Naive B cell (primary cell): ENCODE data around the gene BCL7A. TPM values are rescaled to one million over a fixed set of nuclear protein-coding genes. Genes with fewer than 3 reads are reported as not detected.
"Not testable (repeated sequence)": the region's sequence is repeated elsewhere in the genome, so short reads cannot be mapped to it uniquely, and the experiment has no call there.

ENCODE experiments used
- ATAC-seq, 2 donors: fragments of 150-1000 bp; cut with Tn5 transposase; 2 replicates each; pipeline ENCODE4 v1.10.0; 2021; ENCODE audit warnings: low read depth in 2 of 2, mild to moderate bottlenecking in 2 of 2, moderate library complexity in 2 of 2
- DNase-seq: peaks from one replicate; pipeline ENCODE4 v3.0.0; 2022
- H3K27ac Mint-ChIP-seq, 6 donors: one replicate each; pipeline ENCODE4 v1.8.0; 2020 to 2022; ENCODE audit warnings: mild to moderate bottlenecking in 6 of 6, mixed read lengths in 6 of 6, moderate library complexity in 5 of 6, inconsistent platforms in 2 of 6
- H3K27me3 Mint-ChIP-seq, 3 donors: one replicate each; pipeline ENCODE4 v1.8.0; 2021 to 2022; ENCODE audit warnings: mixed read lengths in 3 of 3, mild to moderate bottlenecking in 1 of 3
- H3K36me3 Mint-ChIP-seq, 2 donors: one replicate each; pipeline ENCODE4 v1.8.0; 2020 to 2022; ENCODE audit warnings: mixed read lengths in 2 of 2, inconsistent platforms in 1 of 2, mild to moderate bottlenecking in 1 of 2
- H3K4me1 Mint-ChIP-seq, 3 donors: one replicate each; pipeline ENCODE4 v1.8.0; 2020 to 2022; ENCODE audit warnings: mixed read lengths in 3 of 3, inconsistent platforms in 1 of 3, mild to moderate bottlenecking in 1 of 3, moderate library complexity in 1 of 3
- H3K4me3 Mint-ChIP-seq, 8 donors: one replicate each; pipeline ENCODE4 v1.8.0; 2020 to 2022; ENCODE audit warnings: mild to moderate bottlenecking in 8 of 8, mixed read lengths in 8 of 8, moderate library complexity in 8 of 8, inconsistent platforms in 2 of 8
- H3K9me3 Mint-ChIP-seq, 7 donors: one replicate each; pipeline ENCODE4 v1.8.0; 2020 to 2022; ENCODE audit warnings: mixed read lengths in 7 of 7, mild to moderate bottlenecking in 5 of 7, inconsistent platforms in 2 of 7, moderate library complexity in 1 of 7
- polyA plus RNA-seq, 6 donors: library from polyadenylated mRNA; unstranded; fragments of 300-500 nt; fragmentation: Illumina TruSeq; gene quantifications; one replicate each; pipeline ENCODE4 v1.2.3, GENCODE V29; 2021; ENCODE audit warnings: low read depth in 6 of 6

The BCL7A gene
- polyA plus RNA-seq, 6 donors from 2014 or later = 65.2 to 135 (median 87.0) TPM

GRCh38 chr12:122056406-122056805 lies 34.7 kb downstream of the BCL7A start:
- H3K36me3 Mint-ChIP-seq = peaks cover 0 to 12% of the 10 kb centered on the region in 2 donors
- H3K4me1 Mint-ChIP-seq = peaks cover 5 to 17% (median 7%) of the 10 kb centered on the region in 3 donors
- H3K9me3 Mint-ChIP-seq, ATAC-seq, H3K27me3 Mint-ChIP-seq, DNase-seq: not testable (repeated sequence)
- H3K4me3 Mint-ChIP-seq = peak overlapping the region in 1 of 8 donors; percentile 5
- peak overlapping the region in 3 of 6 donors; percentile 47 to 79 (median 64) for H3K27ac Mint-ChIP-seq

- H3K27me3 Mint-ChIP-seq = no peaks in the 10 kb centered on the region
- peak overlapping the region in 3 of 6 donors; percentile 44 to 86 (median 64) for H3K27ac Mint-ChIP-seq
- H3K36me3 Mint-ChIP-seq = peaks cover 4 to 12% of the 10 kb centered on the region in 2 donors
- H3K9me3 Mint-ChIP-seq = no peaks in the 10 kb centered on the region
- ATAC-seq (no peak), DNase-seq (no peak)
- H3K4me3 Mint-ChIP-seq = peak overlapping the region in 1 of 8 donors; percentile 34
- peaks cover 5 to 17% (median 7%) of the 10 kb centered on the region in 3 donors for H3K4me1 Mint-ChIP-seq
Measured at GRCh38 chr12:122057007-122057735, 35.5 kb downstream of the BCL7A start.

- Mint-ChIP-seq H3K4me1 (peaks cover 6 to 19% (median 9%) of the 10 kb centered on the region in 3 donors), H3K36me3 (peaks cover 4 to 12% of the 10 kb centered on the region in 2 donors), H3K27me3 (no peaks in the 10 kb centered on the region), H3K27ac (peak overlapping the region in 3 of 6 donors; percentile 38 to 64 (median 42)), H3K9me3 (no peaks in the 10 kb centered on the region), H3K4me3 (peak overlapping the region in 1 of 8 donors; percentile 16)
- DNase-seq (no peak), ATAC-seq (no peak)
Measured at GRCh38 chr12:122057769-122058168, 36.1 kb downstream of the BCL7A start.

- no peaks in the 10 kb centered on the region for H3K27me3 Mint-ChIP-seq
- H3K4me1 Mint-ChIP-seq = peaks cover 15 to 28% (median 18%) of the 10 kb centered on the region in 3 donors
- H3K36me3 Mint-ChIP-seq = peaks cover 4 to 12% of the 10 kb centered on the region in 2 donors
- no peaks in the 10 kb centered on the region for H3K9me3 Mint-ChIP-seq
- H3K4me3 Mint-ChIP-seq = no peak overlapping the region
- ATAC-seq (no peak), DNase-seq (no peak)
- peak overlapping the region in 3 of 6 donors; percentile 7 to 54 (median 20) for H3K27ac Mint-ChIP-seq
Measured at GRCh38 chr12:122058549-122059149, 37.0 kb downstream of the BCL7A start.

GRCh38 chr12:122059203-122059960 lies 37.7 kb downstream of the BCL7A start:
- DNase-seq = no peak
- H3K27ac Mint-ChIP-seq = peak overlapping the region in 2 of 6 donors; percentile 7 to 34

GRCh38 chr12:122060081-122060501 lies 38.4 kb downstream of the BCL7A start:
- Mint-ChIP-seq H3K27me3 (no peaks in the 10 kb centered on the region), H3K36me3 (peaks cover 4 to 12% of the 10 kb centered on the region in 2 donors), H3K4me1 (peaks cover 25 to 35% (median 26%) of the 10 kb centered on the region in 3 donors), H3K27ac (peak overlapping the region in 2 of 6 donors; percentile 33 to 34), H3K9me3 (no peaks in the 10 kb centered on the region), H3K4me3 (no peak overlapping the region)
- no peak for DNase-seq
- no peak for ATAC-seq

More at GRCh38 chr12:122059203-122059960, 37.7 kb downstream of the BCL7A start:
- H3K36me3 Mint-ChIP-seq = peaks cover 4 to 12% of the 10 kb centered on the region in 2 donors
- H3K9me3 Mint-ChIP-seq = no peaks in the 10 kb centered on the region
- H3K4me3 Mint-ChIP-seq = no peak overlapping the region
- peaks cover 20 to 31% (median 21%) of the 10 kb centered on the region in 3 donors for H3K4me1 Mint-ChIP-seq
- H3K27me3 Mint-ChIP-seq = no peaks in the 10 kb centered on the region
- no peak for ATAC-seq

GRCh38 chr12:122061253-122061652 lies 39.6 kb downstream of the BCL7A start:
- no peak overlapping the region for H3K4me3 Mint-ChIP-seq
- peaks cover 26 to 39% (median 29%) of the 10 kb centered on the region in 3 donors for H3K4me1 Mint-ChIP-seq
- no peaks in the 10 kb centered on the region for H3K9me3 Mint-ChIP-seq
- H3K36me3 Mint-ChIP-seq = peaks cover 4 to 12% of the 10 kb centered on the region in 2 donors
- DNase-seq = no peak
- no peaks in the 10 kb centered on the region for H3K27me3 Mint-ChIP-seq
- no peak for ATAC-seq
- H3K27ac Mint-ChIP-seq = peak overlapping the region in 1 of 6 donors; percentile 70

- Mint-ChIP-seq H3K27me3 (no peaks in the 10 kb centered on the region), H3K4me1 (peaks cover 31 to 43% (median 37%) of the 10 kb centered on the region in 3 donors), H3K9me3 (no peaks in the 10 kb centered on the region), H3K4me3 (peak overlapping the region in 2 of 8 donors; percentile 10 to 17), H3K27ac (peak overlapping the region in 5 of 6 donors; percentile 34 to 85 (median 59)), H3K36me3 (peaks cover 0 to 4% of the 10 kb centered on the region in 2 donors)
- ATAC-seq (no peak), DNase-seq (no peak)
Measured at GRCh38 chr12:122062832-122063693, 41.4 kb downstream of the BCL7A start.

- Mint-ChIP-seq H3K4me3 (peak overlapping the region in 1 of 8 donors; percentile 17), H3K27ac (peak overlapping the region in 3 of 6 donors; percentile 34 to 59 (median 39)), H3K4me1 (peaks cover 35 to 48% (median 42%) of the 10 kb centered on the region in 3 donors), H3K9me3 (no peaks in the 10 kb centered on the region), H3K36me3 (peaks cover 0 to 4% of the 10 kb centered on the region in 2 donors), H3K27me3 (no peaks in the 10 kb centered on the region)
- ATAC-seq (no peak), DNase-seq (no peak)
Measured at GRCh38 chr12:122063694-122064024, 42.0 kb downstream of the BCL7A start.

- Mint-ChIP-seq H3K27me3 (no peaks in the 10 kb centered on the region), H3K27ac (peak overlapping the region; percentile 9 to 94 (median 48)), H3K4me3 (no peak overlapping the region), H3K4me1 (peaks cover 36 to 54% (median 42%) of the 10 kb centered on the region in 3 donors), H3K36me3 (peaks cover 0 to 4% of the 10 kb centered on the region in 2 donors), H3K9me3 (no peaks in the 10 kb centered on the region)
- DNase-seq = peak; percentile 40
- ATAC-seq = peak; percentile 46 to 49
Measured at GRCh38 chr12:122064025-122064777, 42.5 kb downstream of the BCL7A start.

GRCh38 chr12:122064780-122065588 lies 43.3 kb downstream of the BCL7A start:
- H3K4me1 Mint-ChIP-seq = peaks cover 42 to 57% (median 42%) of the 10 kb centered on the region in 3 donors
- DNase-seq = no peak

More at GRCh38 chr12:122064780-122065588, 43.3 kb downstream of the BCL7A start:
- Mint-ChIP-seq H3K4me3 (peak overlapping the region in 1 of 8 donors; percentile 51), H3K27ac (peak overlapping the region in 4 of 6 donors; percentile 71 to 94 (median 76)), H3K36me3 (peaks cover 0 to 4% of the 10 kb centered on the region in 2 donors), H3K27me3 (no peaks in the 10 kb centered on the region), H3K9me3 (no peaks in the 10 kb centered on the region)
- no peak for ATAC-seq
